GM19468 (cell line): Measurements from ENCODE around the gene DTHD1.

Experiments
- ATAC-seq: cut with Tn5 transposase; IDR thresholded peaks from one replicate; pipeline ENCODE4 v1.9.1; 2021; ENCODE audit warnings: mild to moderate bottlenecking, moderate library complexity, moderate number of reproducible peaks; ENCODE audit not compliant: unreplicated experiment; ENCODE audit errors: extremely low read depth

The DTHD1 gene

GRCh38 chr4:36281384-36282106 is at the start of gene DTHD1:
Gene DTHD1, plus strand, starts transcription at chr4:36281616. Its CDS starts 143 bp downstream, at chr4:36281759.
- ATAC-seq: no peak

DNA sequence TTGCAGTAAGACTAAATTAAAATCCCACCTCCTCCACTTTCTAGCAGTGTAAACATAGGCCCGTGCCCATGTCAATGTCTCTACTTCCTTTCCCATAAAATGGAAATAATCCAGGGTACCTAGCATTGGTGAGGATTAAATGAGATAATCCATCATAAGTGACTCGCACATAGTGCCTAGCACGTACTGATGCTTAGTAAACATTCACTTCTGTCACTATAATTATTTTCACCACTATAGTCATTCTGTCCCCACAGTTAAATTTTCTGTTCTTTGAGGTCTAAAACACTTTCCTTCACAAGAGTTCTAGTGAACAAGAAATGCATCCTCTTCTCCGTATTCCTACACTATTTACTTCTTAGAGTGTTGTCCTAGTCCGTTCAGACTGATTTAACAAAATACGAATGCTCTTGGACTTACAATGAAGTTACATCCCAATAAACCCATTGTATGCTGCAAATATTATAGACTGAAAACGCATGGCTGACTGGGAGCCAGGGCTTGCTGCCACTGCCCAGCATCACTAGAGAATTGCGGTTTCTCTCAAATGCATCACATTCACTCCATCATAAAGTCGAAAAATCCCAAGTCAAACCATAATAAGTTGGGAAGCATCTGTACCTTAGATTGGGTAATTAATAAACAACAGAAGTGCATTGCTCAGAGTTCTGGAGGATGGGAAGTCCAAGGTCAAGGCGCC is 47.7 kb upstream of the DTHD1 start:
- ATAC-seq: no peak

DNA sequence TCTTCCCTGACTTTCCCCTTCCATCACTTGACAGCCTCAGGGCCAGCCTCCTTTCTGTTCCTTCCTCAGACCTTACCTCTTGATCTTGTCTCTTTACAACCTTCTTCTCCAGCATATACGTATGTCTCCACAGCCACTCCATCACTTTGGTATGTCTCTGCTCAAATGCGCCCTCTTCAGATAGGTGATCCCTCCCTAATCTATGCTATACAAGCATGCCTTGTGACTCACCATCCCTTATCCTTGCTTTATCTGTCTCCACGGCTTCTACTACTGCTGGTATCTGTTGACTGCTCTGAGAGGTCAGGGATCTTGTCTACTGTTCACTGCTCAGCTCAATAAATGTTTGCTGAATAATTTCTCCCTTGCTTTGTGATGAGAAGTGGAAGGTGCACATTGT is 46.1 kb upstream of the DTHD1 start:
- ATAC-seq: no peak

- no peak for ATAC-seq
Observed at GRCh38 chr4:36236159-36236558, 45.3 kb upstream of the DTHD1 start.

- ATAC-seq: no peak
Observed at GRCh38 chr4:36237366-36238313, 43.8 kb upstream of the DTHD1 start.

GRCh38 chr4:36241771-36242170 is 39.6 kb upstream of the DTHD1 start:
- ATAC-seq: peak; percentile 42

DNA sequence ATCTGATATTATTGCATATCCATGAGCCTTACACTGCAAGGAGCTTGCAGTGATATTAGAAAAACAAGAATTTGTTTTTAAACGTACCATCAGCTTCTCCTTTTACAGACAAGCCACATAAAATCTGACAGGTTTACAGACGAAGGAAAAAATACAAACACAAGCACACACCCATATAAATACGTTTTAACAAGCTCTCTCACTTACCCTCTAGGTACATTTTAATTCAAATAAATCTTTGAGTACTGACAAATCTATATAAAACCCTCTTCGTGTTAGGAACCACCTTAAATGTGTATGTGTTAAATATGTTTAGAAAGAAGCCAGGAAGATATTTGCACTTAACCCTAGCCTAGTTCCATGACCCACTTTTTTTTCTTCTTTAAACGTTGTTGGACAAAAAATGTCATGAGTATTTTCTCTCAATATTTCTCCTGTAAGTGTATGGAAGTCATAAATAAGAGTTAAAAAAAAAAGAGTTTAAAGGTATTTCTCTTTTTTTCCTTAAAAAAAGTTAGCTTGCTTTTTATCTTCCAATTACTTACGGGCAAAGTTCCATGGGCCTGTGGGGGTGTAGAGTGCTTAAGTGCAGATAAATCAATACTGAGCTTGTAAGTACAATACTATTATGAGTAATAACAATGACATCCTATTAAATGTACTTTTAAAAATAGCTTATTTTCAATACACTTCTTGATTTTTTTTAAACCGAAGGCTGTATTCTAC is 38.6 kb upstream of the DTHD1 start:
- ATAC-seq: no peak

GRCh38 chr4:36243355-36244256 is 37.8 kb upstream of the DTHD1 start:
- ATAC-seq: no peak

DNA sequence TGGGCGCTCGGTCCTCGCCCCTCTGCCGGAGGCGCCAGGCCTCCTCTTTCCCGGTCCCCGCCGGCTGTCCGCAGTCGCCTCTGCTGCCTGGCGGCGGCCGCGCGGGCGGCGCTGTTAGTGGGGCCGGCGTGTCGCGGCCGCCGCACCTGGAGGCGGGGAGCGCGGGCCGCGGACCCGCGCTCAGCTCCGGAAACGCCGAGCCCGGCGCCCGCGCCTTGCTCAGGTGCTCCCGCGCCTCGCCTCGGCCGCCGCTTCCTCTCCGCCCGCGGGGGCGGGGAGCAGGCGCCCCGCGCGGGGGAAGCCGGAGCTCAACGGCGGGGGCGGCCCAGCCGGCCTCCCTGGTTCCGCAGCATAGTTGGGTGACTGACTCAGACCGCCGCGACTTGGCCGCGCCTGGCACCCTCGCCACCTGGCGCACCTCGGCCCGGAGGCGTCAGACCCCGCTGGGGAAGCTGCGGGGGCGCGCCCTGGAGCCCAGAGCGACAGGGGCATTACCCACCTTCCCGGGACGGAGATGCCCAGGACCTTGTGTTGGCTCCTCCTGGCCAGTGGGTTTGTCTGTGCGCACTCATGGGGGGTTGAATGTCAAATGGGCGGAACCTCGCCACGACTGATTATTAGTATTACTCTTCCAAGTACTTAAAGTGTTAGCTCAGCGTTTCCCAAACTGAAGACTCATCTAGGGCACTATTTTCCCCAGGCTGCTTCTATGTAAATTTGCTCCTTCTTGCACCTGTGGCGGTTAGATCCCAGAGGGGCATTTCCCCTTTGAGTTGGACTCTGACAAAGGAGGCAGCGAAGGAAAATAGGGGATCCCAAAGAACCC is 36.9 kb upstream of the DTHD1 start, which contains the start of gene ARAP2:
ARAP2 (minus strand) TSS at position 258 of the 826 bp plus-strand sequence. CDS start 15,028 bp downstream, outside the sequence.
- ATAC-seq: peak; percentile 53

DNA sequence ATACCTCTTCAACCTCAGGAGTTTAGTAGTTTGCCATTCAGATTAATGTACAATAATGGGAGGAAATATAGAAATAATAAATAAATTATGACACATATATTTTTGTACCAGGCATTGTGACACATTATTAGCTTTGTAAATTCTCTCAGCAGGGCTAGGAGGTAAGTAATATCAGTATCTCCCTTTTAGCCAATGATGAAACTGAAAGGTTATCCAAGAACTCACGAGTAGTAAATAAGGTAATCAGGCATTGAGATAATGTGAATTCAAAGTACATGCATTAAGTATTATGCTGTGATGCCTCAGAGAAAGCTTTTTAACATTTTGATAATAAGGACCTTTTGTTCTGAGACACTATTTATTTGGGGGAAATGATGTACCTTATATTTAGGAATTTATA is 31.8 kb upstream of the DTHD1 start:
- no peak for ATAC-seq

DNA sequence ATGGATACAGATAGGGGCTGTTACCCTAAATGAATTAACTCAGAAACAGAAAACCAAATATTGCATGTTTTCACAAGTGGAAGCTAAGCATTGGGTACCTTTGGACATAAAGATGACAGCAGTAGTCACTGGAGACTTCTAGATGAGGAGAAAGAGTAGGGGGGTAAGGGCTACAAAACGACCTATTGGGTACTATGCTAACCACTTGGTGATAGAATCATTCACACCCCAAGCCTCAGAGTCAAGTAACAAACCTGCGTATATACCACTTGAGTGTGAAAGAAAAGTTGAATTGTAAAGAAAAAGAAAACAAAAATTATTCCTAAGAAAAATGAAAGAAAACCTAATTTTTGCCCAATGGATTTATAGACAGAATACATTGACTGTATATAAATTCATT is 29.4 kb upstream of the DTHD1 start:
- no peak for ATAC-seq

DNA sequence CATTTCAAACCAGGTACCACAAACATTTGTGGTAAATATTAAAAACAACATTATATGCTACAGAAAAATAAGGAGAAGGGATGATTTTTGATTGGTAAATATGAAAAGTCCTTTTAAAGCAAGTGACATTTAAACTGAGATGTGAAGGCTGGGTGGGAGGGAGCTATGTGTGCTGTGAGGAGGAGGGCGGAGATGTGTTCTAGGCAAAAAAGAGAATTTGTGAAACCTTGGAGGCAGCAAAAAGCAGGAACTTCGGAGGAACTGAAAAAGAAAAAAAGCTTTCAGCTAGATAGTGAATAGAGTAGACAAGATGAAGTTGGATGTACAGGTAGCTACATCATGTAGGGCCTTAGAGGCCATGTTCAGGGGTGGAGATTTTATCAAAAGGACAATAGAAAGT is 27.0 kb upstream of the DTHD1 start:
- no peak for ATAC-seq

DNA sequence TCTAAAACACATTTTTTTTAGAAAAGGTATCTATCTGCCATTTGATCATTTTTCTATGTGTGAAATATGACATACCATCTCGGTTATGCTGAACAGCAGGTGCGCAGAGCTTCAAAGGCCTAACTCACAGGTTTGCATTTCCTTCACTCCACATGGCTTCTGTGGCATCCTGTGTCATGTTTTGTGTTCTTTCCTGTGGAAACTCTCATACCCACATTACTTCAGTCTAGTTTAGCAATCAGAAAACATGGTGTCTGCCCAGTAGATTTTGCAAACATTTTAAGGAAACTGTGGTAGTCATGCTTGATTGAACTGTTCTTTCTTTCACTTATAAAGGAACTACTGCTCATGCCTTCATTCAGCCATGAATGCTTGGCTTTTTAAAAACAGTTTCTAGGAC is 25.8 kb upstream of the DTHD1 start:
- peak; percentile 91 for ATAC-seq

GRCh38 chr4:36256398-36256891 is 25.0 kb upstream of the DTHD1 start:
- peak; percentile 15 for ATAC-seq

- no peak for ATAC-seq
Observed at GRCh38 chr4:36260731-36261130, 20.7 kb upstream of the DTHD1 start.

DNA sequence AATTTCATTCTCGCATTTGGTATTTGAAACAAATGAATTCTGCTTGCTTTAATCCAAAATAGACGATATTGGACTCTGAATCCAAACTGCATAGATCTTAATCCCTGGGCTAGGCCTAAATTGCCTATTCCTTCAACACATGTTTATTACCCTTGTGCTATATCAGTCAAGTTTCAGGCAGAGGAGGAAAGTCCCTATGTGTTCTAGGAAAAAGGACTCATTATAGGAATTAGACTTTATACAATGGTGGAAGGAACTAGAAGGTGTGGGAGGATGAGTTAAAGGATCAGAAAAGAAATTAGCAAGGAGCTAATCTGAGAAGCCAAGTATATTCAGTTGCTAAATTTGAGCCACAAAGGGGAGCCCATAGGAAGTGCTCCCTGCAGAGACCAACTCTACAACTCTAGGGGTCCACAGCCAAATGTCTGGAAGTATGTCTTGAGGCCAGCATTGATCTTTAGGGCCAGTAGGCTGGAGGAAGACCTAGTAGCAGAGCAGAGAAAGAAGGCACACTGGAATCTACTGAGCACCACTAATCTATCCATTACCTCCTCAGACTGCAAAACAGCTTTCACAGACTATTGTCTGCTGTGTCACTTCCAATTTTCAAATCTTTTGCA is 17.1 kb upstream of the DTHD1 start:
- no peak for ATAC-seq

DNA sequence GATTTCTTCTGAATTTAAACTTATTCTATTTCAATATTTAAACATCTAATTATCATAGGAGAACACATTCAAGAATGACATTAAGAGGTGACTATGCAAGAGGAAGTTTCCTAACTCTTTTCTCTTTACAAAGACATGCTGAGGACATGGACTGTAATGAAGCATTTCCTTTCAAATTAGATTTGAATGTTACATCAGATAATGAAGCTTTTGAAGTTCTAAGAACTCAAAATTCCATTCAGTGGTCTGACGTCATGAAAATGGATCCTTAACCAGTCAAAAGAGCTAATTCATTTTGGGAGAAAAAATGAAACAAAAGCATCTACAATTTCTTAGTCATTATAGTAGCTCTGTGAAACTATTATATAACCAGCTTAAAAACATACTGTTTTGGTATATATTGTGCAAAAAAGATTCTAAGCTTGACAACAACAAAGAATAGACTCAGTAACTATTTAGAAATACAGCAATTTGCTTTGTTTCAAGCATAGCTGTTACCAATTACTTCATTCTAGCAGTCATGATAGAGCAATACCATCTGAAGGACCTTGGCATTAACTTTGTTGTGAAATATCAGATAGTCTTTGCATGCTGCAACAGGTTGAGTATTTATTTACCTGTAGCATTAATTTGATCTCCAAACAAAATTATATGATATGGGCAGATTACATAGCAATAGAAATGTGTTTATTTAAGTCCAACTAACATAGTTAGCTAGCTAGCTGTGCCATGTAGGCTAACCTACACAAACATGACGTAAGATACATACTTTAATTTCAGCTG is 13.7 kb upstream of the DTHD1 start:
- ATAC-seq: no peak
